T-helper 1 cell treated with Interleukin-12 subunit alpha and Interleukin-12 subunit beta and Interleukin-4 antibody, amounts not matched to agents 30 ng/mL and 1 ng/mL, for 36 hours (primary cell): ENCODE data around the gene HAVCR2. TPM values are rescaled to one million over a fixed set of nuclear protein-coding genes. Genes with fewer than 3 reads are reported as not detected.
"Not testable (repeated sequence)": the region's sequence is repeated elsewhere in the genome, so short reads cannot be mapped to it uniquely, and the experiment has no call there.

Source experiments
- intact Hi-C: fragments of 100-400 bp; cut with micrococcal nuclease; formaldehyde crosslinking; loops from one replicate; pipeline ENCODE4 v1.15.1; 2024
- total RNA-seq: library from RNA; stranded (reverse); gene quantifications from 2 replicates; pipeline ENCODE4 v1.2.3, GENCODE V29; 2022

Gene HAVCR2
- total RNA-seq, 1 donor from 2014 or later, result 218 TPM

- intact Hi-C loops, result loop anchor here (1.0 to 2.0 kb wide), 3 partner anchors 9 to 180 kb away; partner anchors contain the start of gene HAVCR2
These were observed 8.6 kb downstream of the HAVCR2 start for GRCh38 chr5:157100140-157100679.

- intact Hi-C loops, result no loop called here
These were observed 20.4 kb downstream of the HAVCR2 start for GRCh38 chr5:157088342-157088990.

- intact Hi-C loops, result loop anchor here (2.0 kb wide), 1 partner anchor 14 kb away; no protein-coding TSS in a partner anchor
These were observed 22.0 kb downstream of the HAVCR2 start for GRCh38 chr5:157086751-157087359.

- intact Hi-C loops, result loop anchor here (2.0 kb wide), 1 partner anchor 15 kb away; no protein-coding TSS in a partner anchor
These were observed 22.9 kb downstream of the HAVCR2 start for GRCh38 chr5:157085930-157086329.

GRCh38 chr5:157080286-157080685, 28.6 kb downstream of the HAVCR2 start:
- intact Hi-C loops, result no loop called here

- intact Hi-C loops, result loop anchor here (1.0 to 2.0 kb wide), 2 partner anchors 51 to 156 kb away; no protein-coding TSS in a partner anchor
These were observed 32.3 kb downstream of the HAVCR2 start for GRCh38 chr5:157076558-157076957.

GRCh38 chr5:157072508-157072907, 36.3 kb downstream of the HAVCR2 start:
- intact Hi-C loops, result no loop called here

- intact Hi-C loops, result no loop called here
These were observed 38.9 kb downstream of the HAVCR2 start for GRCh38 chr5:157069949-157070348.

GRCh38 chr5:157068785-157069184, 40.1 kb downstream of the HAVCR2 start:
- intact Hi-C loops, result no loop called here

GRCh38 chr5:157068339-157068738, 40.5 kb downstream of the HAVCR2 start:
- intact Hi-C loops, result no loop called here

- intact Hi-C loops, result no loop called here
These were observed 41.8 kb downstream of the HAVCR2 start for GRCh38 chr5:157067005-157067404.

- intact Hi-C loops, result no loop called here
These were observed 42.8 kb downstream of the HAVCR2 start for GRCh38 chr5:157066080-157066479.

- intact Hi-C loops, result no loop called here
These were observed 44.9 kb downstream of the HAVCR2 start for GRCh38 chr5:157063776-157064430.

- intact Hi-C loops, result no loop called here
These were observed 49.0 kb downstream of the HAVCR2 start for GRCh38 chr5:157059891-157060290.

GRCh38 chr5:157059093-157059539, 49.7 kb downstream of the HAVCR2 start, which contains the start of gene HAVCR1:
Gene HAVCR1 (minus strand): TSS chr5:157059116. CDS start chr5:157057943, 1,173 bp downstream.
- intact Hi-C loops, result no loop called here

- intact Hi-C loops, result no loop called here
These were observed 51.1 kb downstream of the HAVCR2 start for GRCh38 chr5:157057459-157058370.

- intact Hi-C loops, result not testable (repeated sequence)
These were observed 52.0 kb downstream of the HAVCR2 start for GRCh38 chr5:157056848-157057247.

- intact Hi-C loops, result loop anchor here (2.0 kb wide), 1 partner anchor 21 kb away; no protein-coding TSS in a partner anchor
These were observed 57.1 kb downstream of the HAVCR2 start for GRCh38 chr5:157051604-157052245.

GRCh38 chr5:157050050-157050449, 58.8 kb downstream of the HAVCR2 start:
- intact Hi-C loops, result loop anchor here (2.0 kb wide), 1 partner anchor 19 kb away; no protein-coding TSS in a partner anchor

- intact Hi-C loops, result loop anchor here (2.0 kb wide), 1 partner anchor 19 kb away; no protein-coding TSS in a partner anchor
These were observed 59.2 kb downstream of the HAVCR2 start for GRCh38 chr5:157049605-157050004.
